ENCODE data around the gene TWF2. TPM values are rescaled to one million over a fixed set of nuclear protein-coding genes. Genes with fewer than 3 reads are reported as not detected.

TWF2 gene
- polyA plus RNA-seq, 1 donor, result 19.9 TPM

GRCh38 chr3:52231502-52232278 is 7.3 kb downstream of the TWF2 start:
- peak in 1 of 2 donors; percentile 57 for DNase-seq
- WGBS (ENCODE audit: insufficient coverage, low lambda C conversion rate), result no CpG with 5 or more reads among the region's 34 CpGs
- Histone ChIP-seq H3K4me3 (ENCODE audit: low read length) (no peak overlapping the region), H3K36me3 (ENCODE audit: control insufficient read depth, insufficient read depth, low read length) (peaks cover 53% of the 10 kb centered on the region), H3K27me3 (ENCODE audit: control insufficient read depth, insufficient read depth, low read length) (no peaks in the 10 kb centered on the region), H3K9me3 (ENCODE audit: control insufficient read depth, low read depth, low read length) (peaks cover 5% of the 10 kb centered on the region), H3K4me1 (ENCODE audit: control insufficient read depth, insufficient read depth, low read length) (no peaks in the 10 kb centered on the region), H3K27ac (ENCODE audit: low read length) (no peak overlapping the region)

- Histone ChIP-seq H3K4me3 (ENCODE audit: low read length) (no peak overlapping the region), H3K27ac (ENCODE audit: low read length) (no peak overlapping the region), H3K27me3 (ENCODE audit: control insufficient read depth, insufficient read depth, low read length) (no peaks in the 10 kb centered on the region), H3K9me3 (ENCODE audit: control insufficient read depth, low read depth, low read length) (peaks cover 5% of the 10 kb centered on the region), H3K4me1 (ENCODE audit: control insufficient read depth, insufficient read depth, low read length) (peaks cover 7% of the 10 kb centered on the region), H3K36me3 (ENCODE audit: control insufficient read depth, insufficient read depth, low read length) (peaks cover 53% of the 10 kb centered on the region)
- DNase-seq, result no peak
- WGBS (ENCODE audit: insufficient coverage, low lambda C conversion rate), result no CpG with 5 or more reads among the region's 16 CpGs
These were observed 8.0 kb downstream of the TWF2 start for GRCh38 chr3:52230889-52231499.

GRCh38 chr3:52230461-52230860 is 8.5 kb downstream of the TWF2 start:
- Histone ChIP-seq H3K27ac (ENCODE audit: low read length) (no peak overlapping the region), H3K27me3 (ENCODE audit: control insufficient read depth, insufficient read depth, low read length) (no peaks in the 10 kb centered on the region), H3K9me3 (ENCODE audit: control insufficient read depth, low read depth, low read length) (peaks cover 5% of the 10 kb centered on the region), H3K4me3 (ENCODE audit: low read length) (no peak overlapping the region), H3K4me1 (ENCODE audit: control insufficient read depth, insufficient read depth, low read length) (peaks cover 12% of the 10 kb centered on the region), H3K36me3 (ENCODE audit: control insufficient read depth, insufficient read depth, low read length) (peaks cover 51% of the 10 kb centered on the region)
- 100% methylated on average over 2 of the region's 6 CpGs for WGBS (ENCODE audit: insufficient coverage, low lambda C conversion rate)
- DNase-seq, result no peak

GRCh38 chr3:52229656-52230055 is 9.3 kb downstream of the TWF2 start:
- H3K4me3 ChIP-seq (ENCODE audit: low read length), result no peak overlapping the region
- DNase-seq, result no peak
- H3K4me1 ChIP-seq (ENCODE audit: control insufficient read depth, insufficient read depth, low read length), result peaks cover 13% of the 10 kb centered on the region
- peaks cover 47% of the 10 kb centered on the region for H3K36me3 ChIP-seq (ENCODE audit: control insufficient read depth, insufficient read depth, low read length)
- WGBS (ENCODE audit: insufficient coverage, low lambda C conversion rate), result no CpG with 5 or more reads among the region's 13 CpGs
- no peaks in the 10 kb centered on the region for H3K27me3 ChIP-seq (ENCODE audit: control insufficient read depth, insufficient read depth, low read length)
- H3K27ac ChIP-seq (ENCODE audit: low read length), result no peak overlapping the region
- H3K9me3 ChIP-seq (ENCODE audit: control insufficient read depth, low read depth, low read length), result peaks cover 5% of the 10 kb centered on the region

- peaks cover 39% of the 10 kb centered on the region for H3K36me3 ChIP-seq (ENCODE audit: control insufficient read depth, insufficient read depth, low read length)
- H3K4me3 ChIP-seq (ENCODE audit: low read length), result no peak overlapping the region
- DNase-seq, result no peak
- WGBS (ENCODE audit: insufficient coverage, low lambda C conversion rate), result no CpG with 5 or more reads among the region's 21 CpGs
- H3K27me3 ChIP-seq (ENCODE audit: control insufficient read depth, insufficient read depth, low read length), result no peaks in the 10 kb centered on the region
- H3K27ac ChIP-seq (ENCODE audit: low read length), result no peak overlapping the region
- peaks cover 13% of the 10 kb centered on the region for H3K4me1 ChIP-seq (ENCODE audit: control insufficient read depth, insufficient read depth, low read length)
- peaks cover 5% of the 10 kb centered on the region for H3K9me3 ChIP-seq (ENCODE audit: control insufficient read depth, low read depth, low read length)
These were observed 10.1 kb downstream of the TWF2 start for GRCh38 chr3:52228751-52229291.

GRCh38 chr3:52228266-52228665 is 10.7 kb downstream of the TWF2 start:
- Histone ChIP-seq H3K27me3 (ENCODE audit: control insufficient read depth, insufficient read depth, low read length) (no peaks in the 10 kb centered on the region), H3K36me3 (ENCODE audit: control insufficient read depth, insufficient read depth, low read length) (peaks cover 36% of the 10 kb centered on the region), H3K9me3 (ENCODE audit: control insufficient read depth, low read depth, low read length) (peaks cover 5% of the 10 kb centered on the region), H3K4me3 (ENCODE audit: low read length) (no peak overlapping the region), H3K4me1 (ENCODE audit: control insufficient read depth, insufficient read depth, low read length) (peaks cover 13% of the 10 kb centered on the region), H3K27ac (ENCODE audit: low read length) (no peak overlapping the region)
- WGBS (ENCODE audit: insufficient coverage, low lambda C conversion rate), result no CpG with 5 or more reads among the region's 10 CpGs
- DNase-seq, result no peak

- Histone ChIP-seq H3K4me1 (ENCODE audit: control insufficient read depth, insufficient read depth, low read length) (peaks cover 13% of the 10 kb centered on the region), H3K27ac (ENCODE audit: low read length) (no peak overlapping the region), H3K4me3 (ENCODE audit: low read length) (no peak overlapping the region), H3K27me3 (ENCODE audit: control insufficient read depth, insufficient read depth, low read length) (no peaks in the 10 kb centered on the region), H3K36me3 (ENCODE audit: control insufficient read depth, insufficient read depth, low read length) (peaks cover 36% of the 10 kb centered on the region), H3K9me3 (ENCODE audit: control insufficient read depth, low read depth, low read length) (peaks cover 5% of the 10 kb centered on the region)
- DNase-seq, result no peak
- no CpG with 5 or more reads among the region's 7 CpGs for whole genome bisulfite sequencing (ENCODE audit: insufficient coverage, low lambda C conversion rate)
These were observed 11.2 kb downstream of the TWF2 start for GRCh38 chr3:52227766-52228165.

- Histone ChIP-seq H3K36me3 (ENCODE audit: control insufficient read depth, insufficient read depth, low read length) (peaks cover 36% of the 10 kb centered on the region), H3K9me3 (ENCODE audit: control insufficient read depth, low read depth, low read length) (peaks cover 5% of the 10 kb centered on the region), H3K27me3 (ENCODE audit: control insufficient read depth, insufficient read depth, low read length) (no peaks in the 10 kb centered on the region), H3K4me1 (ENCODE audit: control insufficient read depth, insufficient read depth, low read length) (peaks cover 13% of the 10 kb centered on the region), H3K27ac (ENCODE audit: low read length) (no peak overlapping the region), H3K4me3 (ENCODE audit: low read length) (no peak overlapping the region)
- DNase-seq, result no peak
- WGBS (ENCODE audit: insufficient coverage, low lambda C conversion rate), result no CpG with 5 or more reads among the region's 4 CpGs
These were observed 11.8 kb downstream of the TWF2 start for GRCh38 chr3:52227117-52227516.

GRCh38 chr3:52226229-52226817 is 12.6 kb downstream of the TWF2 start:
- Histone ChIP-seq H3K36me3 (ENCODE audit: control insufficient read depth, insufficient read depth, low read length) (peaks cover 32% of the 10 kb centered on the region), H3K27ac (ENCODE audit: low read length) (no peak overlapping the region), H3K9me3 (ENCODE audit: control insufficient read depth, low read depth, low read length) (peaks cover 3% of the 10 kb centered on the region), H3K4me3 (ENCODE audit: low read length) (no peak overlapping the region), H3K27me3 (ENCODE audit: control insufficient read depth, insufficient read depth, low read length) (no peaks in the 10 kb centered on the region), H3K4me1 (ENCODE audit: control insufficient read depth, insufficient read depth, low read length) (peaks cover 13% of the 10 kb centered on the region)
- no peak for DNase-seq
- WGBS (ENCODE audit: insufficient coverage, low lambda C conversion rate), result no CpG with 5 or more reads among the region's 5 CpGs

- H3K27me3 ChIP-seq (ENCODE audit: control insufficient read depth, insufficient read depth, low read length), result no peaks in the 10 kb centered on the region
- H3K4me1 ChIP-seq (ENCODE audit: control insufficient read depth, insufficient read depth, low read length), result peaks cover 14% of the 10 kb centered on the region
- peaks cover 5% of the 10 kb centered on the region for H3K9me3 ChIP-seq (ENCODE audit: control insufficient read depth, low read depth, low read length)
- H3K36me3 ChIP-seq (ENCODE audit: control insufficient read depth, insufficient read depth, low read length), result peaks cover 26% of the 10 kb centered on the region
- H3K27ac ChIP-seq (ENCODE audit: low read length), result no peak within 1 kb of the TSS
- DNase-seq, result peak in 1 of 2 donors; percentile 60
- H3K4me3 ChIP-seq (ENCODE audit: low read length), result no peak within 1 kb of the TSS
- no CpG with 5 or more reads among the region's 9 CpGs for WGBS (ENCODE audit: insufficient coverage, low lambda C conversion rate)
These were observed 13.3 kb downstream of the TWF2 start, which contains the start of gene TLR9 for GRCh38 chr3:52225452-52226228. Gene TLR9, minus strand, starts transcription at chr3:52225645. Its CDS starts 116 bp downstream, at chr3:52225529.
